Fibroblast of gingiva (primary cell): ENCODE data around the gene MYO7B.

Experiments used
- DNase-seq: peaks from one replicate; pipeline ENCODE4 v3.0.0-alpha.2; 2011; ENCODE audit warnings: low read depth

Gene MYO7B

GRCh38 chr2:127609818-127610217, 74.3 kb downstream of the MYO7B start:
- DNase-seq = no peak

DNA sequence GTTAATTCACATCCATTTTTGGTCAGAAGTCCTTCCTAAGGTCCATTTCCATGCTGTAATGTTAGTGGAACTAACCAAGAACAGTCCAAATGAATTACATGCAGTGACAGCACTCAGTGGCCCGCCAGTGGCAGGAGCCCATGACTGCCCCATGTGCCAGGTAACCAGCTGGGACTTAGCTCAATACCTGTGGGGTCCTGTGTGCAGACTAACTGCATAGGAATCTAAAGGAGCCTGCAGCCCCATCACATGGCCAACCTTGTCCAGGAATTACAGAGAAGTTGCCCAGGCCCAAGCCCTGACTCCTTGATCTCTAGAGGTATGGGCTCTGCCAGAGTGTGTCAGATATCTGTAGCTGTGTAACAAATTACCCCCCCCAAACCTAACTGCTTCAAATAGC, 75.1 kb downstream of the MYO7B start:
- DNase-seq = no peak

GRCh38 chr2:127611076-127611925, 75.8 kb downstream of the MYO7B start:
- no peak for DNase-seq

DNA sequence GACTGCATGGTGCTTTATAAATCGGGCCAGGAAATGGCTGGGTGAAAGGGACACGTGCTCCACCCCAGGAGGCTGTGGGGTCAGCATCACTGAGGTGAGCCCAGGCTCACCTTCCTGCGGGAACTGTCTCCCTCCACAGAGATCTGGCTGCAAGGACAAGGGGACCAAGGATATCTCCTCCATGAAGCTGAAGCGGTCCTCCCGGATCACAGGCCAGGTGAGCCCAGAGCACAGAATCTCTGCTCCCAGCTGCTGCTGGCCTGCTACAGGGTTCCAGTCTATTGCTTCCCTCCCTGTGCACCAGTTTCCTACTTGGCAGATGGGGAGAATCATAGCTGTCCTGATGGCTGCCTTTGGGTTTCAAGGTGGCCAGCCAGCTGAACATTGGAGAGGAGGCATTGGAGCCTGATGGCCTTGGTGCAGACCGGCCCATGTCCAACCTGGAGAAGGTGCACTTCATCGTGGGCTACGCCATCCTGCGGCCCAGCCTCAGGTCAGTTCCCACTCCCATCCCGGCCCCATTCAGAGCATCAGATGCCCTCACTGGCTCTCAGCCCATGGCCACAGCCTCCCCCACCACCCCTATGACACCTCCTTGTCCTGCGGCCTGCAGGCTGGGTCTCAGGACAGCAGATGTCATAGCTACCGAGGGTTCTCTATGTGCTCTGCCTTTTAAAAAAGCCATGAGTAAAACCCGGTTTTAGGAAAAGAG, 76.8 kb downstream of the MYO7B start:
- DNase-seq = no peak

- no peak for DNase-seq
Measured at GRCh38 chr2:127614246-127614645, 78.8 kb downstream of the MYO7B start.

DNA sequence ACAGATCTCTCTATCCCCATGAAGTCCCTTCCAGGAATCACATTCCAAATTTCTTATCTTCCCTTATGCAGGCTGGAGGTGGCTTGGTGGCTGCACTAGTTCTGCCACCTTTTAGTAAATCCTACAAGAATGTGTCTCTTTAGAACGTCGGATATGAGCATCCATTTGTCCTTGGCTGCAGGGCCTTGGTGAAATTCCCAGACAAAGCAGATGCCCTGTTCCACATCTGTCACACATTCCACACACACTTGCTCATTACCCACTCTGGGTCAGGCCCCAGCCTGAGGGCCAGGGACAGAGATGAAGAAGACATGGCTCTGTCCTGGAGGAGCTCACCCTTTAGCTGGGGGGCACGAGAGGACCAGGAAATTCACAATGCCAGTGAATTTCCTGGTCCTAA, 79.2 kb downstream of the MYO7B start:
- DNase-seq = peak; percentile 14

GRCh38 chr2:127615511-127616166, 80.2 kb downstream of the MYO7B start:
- no peak for DNase-seq

- no peak for DNase-seq
Measured at GRCh38 chr2:127618551-127619202, 83.2 kb downstream of the MYO7B start.

DNA sequence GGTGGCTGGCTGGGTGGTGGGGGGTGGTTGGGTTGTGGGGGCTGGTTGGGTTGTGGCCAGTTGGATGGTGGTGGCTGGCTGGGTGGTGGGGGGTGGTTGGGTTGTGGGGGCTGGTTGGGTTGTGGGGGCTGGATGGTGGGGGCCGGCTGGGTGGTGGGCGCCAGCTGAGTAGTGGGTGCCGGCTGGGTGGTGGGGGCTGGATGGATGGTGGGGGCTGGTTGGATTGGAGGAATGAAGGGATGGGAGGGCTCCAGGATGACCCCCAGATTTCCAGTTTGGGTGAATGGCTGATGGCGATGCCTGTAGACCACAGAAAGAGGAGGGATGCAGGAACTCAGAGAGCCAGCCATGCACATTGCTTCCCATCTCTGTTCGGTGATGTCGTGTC, 83.7 kb downstream of the MYO7B start:
- no peak for DNase-seq

DNA sequence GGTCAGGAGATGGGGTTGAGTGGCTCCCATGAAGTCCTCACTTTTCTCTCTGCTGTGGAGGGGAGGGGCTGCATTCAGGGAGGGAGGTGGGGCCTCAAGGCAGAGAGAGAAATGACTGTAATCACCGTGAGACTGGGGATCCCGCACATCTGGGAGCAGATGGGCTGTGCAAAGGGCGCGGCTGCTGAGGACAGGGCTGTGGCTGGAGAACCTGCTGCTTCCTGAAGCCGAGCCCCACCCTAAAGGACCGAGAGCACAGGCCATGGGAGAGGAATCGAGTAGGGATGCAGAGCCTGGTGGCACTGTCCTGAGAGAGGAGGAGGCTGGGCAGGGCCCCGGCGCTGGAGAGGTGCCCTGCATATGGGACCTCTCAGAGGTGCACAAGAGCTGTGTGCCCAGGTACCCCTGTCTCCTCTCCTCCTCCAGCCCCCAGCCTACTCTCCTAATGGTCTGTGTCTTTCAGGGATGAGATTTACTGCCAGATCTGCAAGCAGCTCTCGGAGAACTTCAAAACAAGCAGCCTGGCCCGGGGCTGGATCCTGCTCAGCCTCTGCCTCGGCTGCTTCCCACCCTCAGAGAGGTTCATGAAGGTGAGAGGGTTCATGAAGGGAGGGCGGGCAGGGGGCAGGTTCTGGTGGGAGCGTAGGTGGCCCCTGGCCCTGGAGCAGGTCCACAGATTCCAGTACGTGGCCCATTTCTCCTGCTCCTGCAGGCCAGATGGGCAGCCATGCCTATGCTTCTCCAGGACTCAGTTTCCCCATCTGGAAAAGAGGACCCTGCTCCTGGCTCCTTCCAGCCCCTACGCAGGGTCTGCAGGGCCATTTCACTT, 84.6 kb downstream of the MYO7B start:
- no peak for DNase-seq

DNA sequence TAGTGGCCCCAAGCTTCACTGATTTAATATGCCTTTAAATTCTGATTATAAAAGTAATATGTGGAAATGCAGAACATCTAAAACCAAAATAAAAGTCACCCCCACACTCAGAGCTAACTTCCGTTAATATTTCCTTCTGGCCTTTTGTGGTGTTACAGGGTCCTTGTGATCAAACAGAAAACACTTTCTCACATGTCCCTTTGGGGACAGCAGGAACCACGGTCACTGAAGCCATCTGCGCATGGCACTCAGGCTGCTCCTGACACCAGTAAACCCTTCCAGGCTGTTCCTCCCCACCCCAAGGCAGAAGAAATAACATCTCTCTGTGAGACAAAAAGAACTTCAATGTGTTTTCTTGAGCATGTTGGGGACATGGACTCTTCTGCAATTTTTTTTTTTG, 85.4 kb downstream of the MYO7B start:
- no peak for DNase-seq

- DNase-seq = no peak
Measured at GRCh38 chr2:127621981-127622431, 86.5 kb downstream of the MYO7B start.

- no peak for DNase-seq
Measured at GRCh38 chr2:127622561-127623387, 87.3 kb downstream of the MYO7B start.

- DNase-seq = no peak
Measured at GRCh38 chr2:127623388-127624319, 88.2 kb downstream of the MYO7B start.

- no peak for DNase-seq
Measured at GRCh38 chr2:127624320-127624755, 88.9 kb downstream of the MYO7B start.

GRCh38 chr2:127624756-127625571, 89.5 kb downstream of the MYO7B start:
- DNase-seq = no peak

- DNase-seq = no peak
Measured at GRCh38 chr2:127625572-127625951, 90.1 kb downstream of the MYO7B start.

GRCh38 chr2:127626175-127626574, 90.7 kb downstream of the MYO7B start:
- DNase-seq = no peak
